HepG2 (cell line): ENCODE results near the gene RTRAF. TPM values are rescaled to one million over a fixed set of nuclear protein-coding genes. Genes with fewer than 3 reads are reported as not detected.

Experiments used
- ATAC-seq: fragments of 200-7000 bp; cut with Tn5 transposase; 3 replicates; pipeline ENCODE4 v1.9.1; 2020; ENCODE audit warnings: mild to moderate bottlenecking, moderate library complexity
- BruUV-seq: library from RNA; stranded (reverse); fragments of 400-500 nt; replicated peaks from 2 replicates; lab custom pipeline; 2021; lab: Mats Ljungman, UMichigan
- CTCF ChIA-PET: fragments of 300-600 bp; formaldehyde crosslinking; extraction: SDS; loops from one replicate; lab custom pipeline; 2021; ENCODE audit warnings: low total read pairs, inconsistent platforms, low intra/inter-chr PET ratio; lab: Yijun Ruan, JAX
- POLR2A ChIA-PET: fragments of 350-600 bp; sonication (Branson Sonifier 250); formaldehyde crosslinking; loops from one replicate; lab custom pipeline; 2020; ENCODE audit warnings: antibody characterized with exemption, inconsistent platforms; lab: Yijun Ruan, JAX
- DNase-seq: peaks from one replicate; pipeline ENCODE4 v3.0.0-alpha.2; 2015; ENCODE audit warnings: low spot score
- FAIRE-seq: peaks from 3 replicates; lab custom pipeline; 2011; peaks lifted over from hg19 to GRCh38; lab: Jason Lieb, UNC
- H2AFZ ChIP-seq: one replicate; pipeline ENCODE4 v1.6.1; 2011; ENCODE audit warnings: low read length, inconsistent platforms
- H3K27ac ChIP-seq: fragments of 300-600 bp; 3 replicates; pipeline ENCODE4 v1.8.0; 2011; ENCODE audit warnings: mixed run types, mild to moderate bottlenecking, mixed read lengths, low read length, inconsistent platforms; ENCODE audit not compliant: insufficient read depth; ENCODE audit errors: extremely low read length
- H3K27me3 ChIP-seq, 2 experiments: fragments of 200-600 bp in 1 of 2; 2 replicates in 1 of 2; 3 replicates in 1 of 2; pipeline versions ENCODE4 v1.6.0 to v1.8.0; 2011; ENCODE audit warnings: low read length in 2 of 2, mild to moderate bottlenecking in 2 of 2, moderate library complexity in 2 of 2, inconsistent platforms in 1 of 2; ENCODE audit not compliant: insufficient read depth in 2 of 2, control insufficient read depth in 1 of 2
- H3K36me3 ChIP-seq, 2 experiments: fragments of 200-600 bp in 1 of 2; replicated peaks in 1 of 2; 2 replicates in 1 of 2; 3 replicates in 1 of 2; pipeline versions ENCODE4 v1.5.1 to v1.8.0; 2011; ENCODE audit warnings: low read length in 2 of 2, inconsistent platforms in 1 of 2; ENCODE audit not compliant: insufficient read depth in 2 of 2, control insufficient read depth in 1 of 2
- H3K4me1 ChIP-seq: 2 replicates; pipeline ENCODE4 v1.5.1; 2012; ENCODE audit warnings: low read length, inconsistent platforms; ENCODE audit not compliant: insufficient read depth
- H3K4me2 ChIP-seq: 2 replicates; pipeline ENCODE4 v1.6.0; 2011; ENCODE audit warnings: low read depth, low read length, inconsistent platforms
- H3K4me3 ChIP-seq, 3 experiments: fragments of 200-600 bp in 1 of 3; sonication (generic), shearing (Covaris generic) in 1 of 3; replicated peaks in 1 of 3; 2 replicates each; pipeline ENCODE4 v1.5.1; 2011 to 2016; ENCODE audit warnings: low read length in 3 of 3, inconsistent platforms in 2 of 3, low read depth in 2 of 3, mild to moderate bottlenecking in 2 of 3, control low read depth in 1 of 3, mixed read lengths in 1 of 3; ENCODE audit not compliant: insufficient read depth in 1 of 3
- H3K79me2 ChIP-seq: one replicate; pipeline ENCODE4 v1.6.1; 2011; ENCODE audit warnings: low read length, inconsistent platforms; ENCODE audit not compliant: insufficient read depth
- H3K9ac ChIP-seq: 2 replicates; pipeline ENCODE4 v1.6.0; 2011; ENCODE audit warnings: mild to moderate bottlenecking, low read depth, low read length, inconsistent platforms; ENCODE audit not compliant: insufficient read depth
- H3K9me3 ChIP-seq: 2 replicates; pipeline ENCODE4 v1.5.1; 2012; ENCODE audit warnings: mild to moderate bottlenecking, low read length
- H4K20me1 ChIP-seq: 2 replicates; pipeline ENCODE4 v1.6.0; 2011; ENCODE audit warnings: inconsistent platforms, mild to moderate bottlenecking, low read length, moderate library complexity; ENCODE audit not compliant: insufficient read depth
- FOXA1 ChIP-seq, 2 experiments: fragments of 450-650 bp in 1 of 2; sonication (generic) in 1 of 2; formaldehyde crosslinking in 1 of 2; IDR thresholded peaks; 2 replicates each; pipeline versions ENCODE4 v1.4.0 to v1.6.1; 2016 to 2020; ENCODE audit warnings: missing genetic modification reagents in 1 of 2
- FOXK1 ChIP-seq: sonication (generic); formaldehyde crosslinking; IDR thresholded peaks from 2 replicates; pipeline ENCODE4 v1.4.0; 2020; ENCODE audit warnings: low read depth, missing genetic modification reagents, borderline replicate concordance
- NR2F2 ChIP-seq: IDR thresholded peaks from 2 replicates; pipeline ENCODE4 v1.6.1; 2012; ENCODE audit warnings: low read depth, inconsistent platforms, borderline replicate concordance
- PREB ChIP-seq: sonication (generic); formaldehyde crosslinking; IDR thresholded peaks from 2 replicates; pipeline ENCODE4 v1.4.0; 2020; ENCODE audit warnings: missing genetic modification reagents
- WIZ ChIP-seq: sonication (generic); formaldehyde crosslinking; IDR thresholded peaks from 2 replicates; pipeline ENCODE4 v1.5.1; 2020; ENCODE audit warnings: mild to moderate bottlenecking, missing genetic modification reagents
- ZBTB25 ChIP-seq: IDR thresholded peaks from 2 replicates; pipeline ENCODE4 v1.6.1; 2018; ENCODE audit warnings: missing genetic modification reagents
- ZFP82 ChIP-seq: sonication (generic); formaldehyde crosslinking; IDR thresholded peaks from 2 replicates; pipeline ENCODE4 v1.5.1; 2020; ENCODE audit warnings: mild to moderate bottlenecking, missing genetic modification reagents, borderline replicate concordance
- ZMYM2 ChIP-seq: sonication (generic); formaldehyde crosslinking; IDR thresholded peaks from 2 replicates; pipeline ENCODE4 v1.8.0; 2022; ENCODE audit warnings: mild to moderate bottlenecking, missing genetic modification reagents
- ZNF691 ChIP-seq: sonication (generic); formaldehyde crosslinking; IDR thresholded peaks from 2 replicates; pipeline ENCODE4 v1.4.0; 2020; ENCODE audit warnings: missing genetic modification reagents, low read depth, mild to moderate bottlenecking, borderline replicate concordance
- WGBS: methylation state at CpG from one replicate; pipeline ENCODE4 v1.1.6; 2017; ENCODE audit warnings: low lambda C conversion rate; 5-methylcytosine and 5-hydroxymethylcytosine counted together
- in situ Hi-C: cut with HindIII; loops from 2 replicates; pipeline ENCODE4 v1.10.0; 2017; ENCODE audit warnings: low pct_unique_long_range_greater_than_20kb; ENCODE audit not compliant: extremely low pct_ligation_motif_present
- intact Hi-C: fragments of 100-400 bp; cut with micrococcal nuclease; formaldehyde crosslinking; loops from one replicate; pipeline ENCODE4 v1.10.0; 2022; ENCODE audit not compliant: unreplicated experiment
- polyA plus RNA-seq, 8 experiments: library from polyadenylated mRNA; depleted of rRNA in 3 of 8; stranded (reverse) in 7 of 8; unstranded in 1 of 8; fragments of >200 nt; fragmentation: Illumina TruSeq in 4 of 8; extraction: Trizol in 4 of 8; gene quantifications; 2 replicates each; pipeline versions ENCODE4 v1.2.1 to v1.2.3, GENCODE V29; 2011 to 2016; ENCODE audit warnings: low read depth in 4 of 8, missing spikeins in 1 of 8, mixed read lengths in 1 of 8; ENCODE audit not compliant: insufficient read depth in 1 of 8
- total RNA-seq, 5 experiments: library from RNA; depleted of rRNA; stranded (reverse); fragments of >200 nt; fragmentation: Illumina TruSeq; extraction: Trizol; gene quantifications; 2 replicates each; pipeline ENCODE4 v1.2.3, GENCODE V29; 2016; ENCODE audit warnings: low read depth in 1 of 5
- TF ChIP-seq, protein P1 (sequence below): sonication (generic); formaldehyde crosslinking; IDR thresholded peaks from 2 replicates; pipeline ENCODE4 v1.8.1; 2022; ENCODE audit warnings: mild to moderate bottlenecking, missing genetic modification reagents
- TF ChIP-seq, protein P2 (sequence below), 2 experiments: sonication (generic) in 1 of 2; formaldehyde crosslinking in 1 of 2; IDR thresholded peaks; 2 replicates each; pipeline versions ENCODE4 v1.4.0 to v1.6.1; 2016 to 2020; ENCODE audit warnings: borderline replicate concordance in 1 of 2, low read depth in 1 of 2, mild to moderate bottlenecking in 1 of 2, missing genetic modification reagents in 1 of 2
- TF ChIP-seq, protein P3 (sequence below): sonication (generic); formaldehyde crosslinking; IDR thresholded peaks from 2 replicates; pipeline ENCODE4 v1.4.0; 2020; ENCODE audit warnings: missing genetic modification reagents, mild to moderate bottlenecking, borderline replicate concordance

Gene RTRAF
- total and polyA plus RNA-seq, 2 of the 13 experiments (the other 11 are each of a cell fraction or from before 2014, with no cell fraction given) = 137 to 258 TPM

- POLR2A ChIA-PET = no interaction called here
- ATAC-seq (no peak), DNase-seq (no peak), FAIRE-seq (no peak)
- Histone ChIP-seq H3K9ac (no peak overlapping the region), H3K4me1 (0 out of 2 replicates have a peak, but pooled peaks cover 6% of the 10 kb centered on the region), H3K4me2 (no peak overlapping the region), H2AFZ (no peak overlapping the region), H4K20me1 (no peaks in the 10 kb centered on the region), H3K9me3 (no peaks in the 10 kb centered on the region), H3K4me3 (no peak overlapping the region), H3K36me3 (peaks cover 26 to 89% of the 10 kb centered on the region in 2 experiments), H3K27me3 (no peaks in the 10 kb centered on the region), H3K79me2 (no peaks in the 10 kb centered on the region), H3K27ac (no peak overlapping the region)
- CTCF ChIA-PET = no interaction called here
- intact Hi-C loops (no loop called here), in situ Hi-C loops (no loop called here)
- no TSS peak for BruUV-seq
- TF ChIP-seq, protein P1, sequence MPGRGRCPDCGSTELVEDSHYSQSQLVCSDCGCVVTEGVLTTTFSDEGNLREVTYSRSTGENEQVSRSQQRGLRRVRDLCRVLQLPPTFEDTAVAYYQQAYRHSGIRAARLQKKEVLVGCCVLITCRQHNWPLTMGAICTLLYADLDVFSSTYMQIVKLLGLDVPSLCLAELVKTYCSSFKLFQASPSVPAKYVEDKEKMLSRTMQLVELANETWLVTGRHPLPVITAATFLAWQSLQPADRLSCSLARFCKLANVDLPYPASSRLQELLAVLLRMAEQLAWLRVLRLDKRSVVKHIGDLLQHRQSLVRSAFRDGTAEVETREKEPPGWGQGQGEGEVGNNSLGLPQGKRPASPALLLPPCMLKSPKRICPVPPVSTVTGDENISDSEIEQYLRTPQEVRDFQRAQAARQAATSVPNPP (CRISPR knock-in tag) = no peak
- no peak for TF ChIP-seq ZNF691 (CRISPR knock-in tag)
- TF ChIP-seq ZFP82 (CRISPR knock-in tag) = no peak
- no peak for TF ChIP-seq WIZ (CRISPR knock-in tag)
- TF ChIP-seq, protein P2, sequence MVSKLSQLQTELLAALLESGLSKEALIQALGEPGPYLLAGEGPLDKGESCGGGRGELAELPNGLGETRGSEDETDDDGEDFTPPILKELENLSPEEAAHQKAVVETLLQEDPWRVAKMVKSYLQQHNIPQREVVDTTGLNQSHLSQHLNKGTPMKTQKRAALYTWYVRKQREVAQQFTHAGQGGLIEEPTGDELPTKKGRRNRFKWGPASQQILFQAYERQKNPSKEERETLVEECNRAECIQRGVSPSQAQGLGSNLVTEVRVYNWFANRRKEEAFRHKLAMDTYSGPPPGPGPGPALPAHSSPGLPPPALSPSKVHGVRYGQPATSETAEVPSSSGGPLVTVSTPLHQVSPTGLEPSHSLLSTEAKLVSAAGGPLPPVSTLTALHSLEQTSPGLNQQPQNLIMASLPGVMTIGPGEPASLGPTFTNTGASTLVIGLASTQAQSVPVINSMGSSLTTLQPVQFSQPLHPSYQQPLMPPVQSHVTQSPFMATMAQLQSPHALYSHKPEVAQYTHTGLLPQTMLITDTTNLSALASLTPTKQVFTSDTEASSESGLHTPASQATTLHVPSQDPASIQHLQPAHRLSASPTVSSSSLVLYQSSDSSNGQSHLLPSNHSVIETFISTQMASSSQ (IDR thresholded peaks at IDR 0.05; ENCODE audit: low read depth) = no peak
- TF ChIP-seq, protein P2 (CRISPR knock-in tag; IDR thresholded peaks at IDR 0.05; ENCODE audit: borderline replicate concordance) = no peak
- TF ChIP-seq NR2F2 = no peak
- TF ChIP-seq FOXK1 (CRISPR knock-in tag) = no peak
- TF ChIP-seq, protein P3, sequence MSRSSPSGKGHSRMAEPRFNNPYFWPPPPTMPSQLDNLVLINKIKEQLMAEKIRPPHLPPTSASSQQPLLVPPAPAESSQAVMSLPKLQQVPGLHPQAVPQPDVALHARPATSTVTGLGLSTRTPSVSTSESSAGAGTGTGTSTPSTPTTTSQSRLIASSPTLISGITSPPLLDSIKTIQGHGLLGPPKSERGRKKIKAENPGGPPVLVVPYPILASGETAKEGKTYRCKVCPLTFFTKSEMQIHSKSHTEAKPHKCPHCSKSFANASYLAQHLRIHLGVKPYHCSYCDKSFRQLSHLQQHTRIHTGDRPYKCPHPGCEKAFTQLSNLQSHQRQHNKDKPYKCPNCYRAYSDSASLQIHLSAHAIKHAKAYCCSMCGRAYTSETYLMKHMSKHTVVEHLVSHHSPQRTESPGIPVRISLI = no peak
- no peak for TF ChIP-seq FOXA1 (IDR thresholded peaks at IDR 0.05)
- TF ChIP-seq FOXA1 (CRISPR knock-in tag; IDR thresholded peaks at IDR 0.05) = no peak
- no peak for TF ChIP-seq ZMYM2 (CRISPR knock-in tag)
- no peak for TF ChIP-seq ZBTB25 (CRISPR knock-in tag)
- TF ChIP-seq PREB (CRISPR knock-in tag) = no peak
- 97% methylated on average over 3 of the region's 3 CpGs for WGBS
These were observed 14.0 kb downstream of the RTRAF start for GRCh38 chr14:52003324-52003723.
